ENCODE data around the gene KCNV2.
"Not testable (repeated sequence)": the region's sequence is repeated elsewhere in the genome, so short reads cannot be mapped to it uniquely, and the experiment has no call there.

KCNV2 gene

GRCh38 chr9:2717385-2717784 is at the start of gene KCNV2:
Gene KCNV2 (plus strand): TSS chr9:2717510. CDS start chr9:2717740, 230 bp downstream.
- DNase-seq: no peak

DNA sequence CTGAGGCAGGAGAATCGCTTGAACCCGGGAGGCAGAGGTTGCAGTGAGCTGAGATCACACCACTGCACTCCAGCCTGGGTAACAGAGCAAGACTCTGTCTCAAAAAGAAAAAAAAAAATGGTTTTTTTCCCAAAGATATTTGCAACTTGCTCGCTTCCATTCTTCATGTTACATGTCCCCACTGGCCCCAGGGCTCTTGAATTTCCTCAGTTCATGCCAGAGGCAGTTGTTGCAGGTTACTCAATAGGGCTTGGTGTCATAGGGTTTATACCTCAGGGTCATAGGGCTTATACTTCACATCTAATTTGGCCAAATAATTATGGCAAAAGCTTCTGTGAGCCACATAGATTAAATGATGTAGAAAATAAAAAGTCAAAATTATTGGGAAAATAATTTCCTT is 44.1 kb upstream of the KCNV2 start:
- DNase-seq: no peak

DNA sequence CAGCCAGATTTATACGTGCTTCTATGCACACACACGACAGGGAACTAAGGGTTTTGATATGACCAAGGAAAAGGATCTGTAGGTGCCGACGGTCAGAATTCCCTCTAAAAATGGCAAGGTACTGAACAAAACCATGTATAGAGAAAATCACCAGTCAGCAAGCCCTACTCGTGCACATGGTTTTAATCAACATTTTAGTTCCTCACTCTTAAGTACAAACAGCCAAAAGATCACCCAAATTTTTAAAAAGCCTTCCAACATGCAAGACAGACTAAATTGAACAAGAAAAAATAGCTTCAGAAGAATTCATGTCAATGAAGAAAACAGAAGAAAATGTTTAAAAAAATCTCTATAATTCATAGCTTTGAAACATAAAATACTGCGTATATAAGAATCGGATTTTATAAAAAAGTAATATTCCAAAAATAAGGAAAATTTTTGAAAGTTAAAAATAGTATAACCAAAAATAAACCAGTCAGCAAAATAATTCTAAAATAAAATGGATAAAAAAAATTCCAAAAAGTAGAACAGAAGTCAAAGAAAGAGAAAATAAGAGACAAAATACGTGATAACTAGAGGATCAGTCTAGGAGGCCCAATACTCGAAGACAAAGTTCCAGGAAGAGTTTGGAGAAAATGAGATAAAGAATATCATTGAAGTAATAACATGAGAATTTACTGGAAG is 43.0 kb upstream of the KCNV2 start:
- no peak for DNase-seq

DNA sequence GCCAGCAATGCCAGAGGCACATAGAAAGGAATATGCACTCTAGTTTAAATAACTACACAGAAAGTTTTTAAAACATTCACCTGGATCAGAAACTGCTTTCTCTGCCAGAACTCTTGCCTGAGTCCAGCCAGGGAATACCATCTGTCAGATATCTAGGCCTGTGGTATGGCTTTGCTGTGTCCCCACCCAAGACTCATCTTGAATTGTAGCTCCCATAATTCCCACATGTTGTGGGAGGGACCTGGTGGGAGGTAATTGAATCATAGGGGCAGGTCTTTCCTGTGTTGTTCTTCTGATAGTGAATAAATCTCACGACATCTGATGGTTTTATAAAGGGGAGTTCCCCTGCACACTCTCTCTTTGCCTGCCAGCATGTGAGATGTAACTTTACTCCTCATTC is 41.5 kb upstream of the KCNV2 start:
- no peak for DNase-seq

GRCh38 chr9:2676466-2676865 is 40.8 kb upstream of the KCNV2 start:
- DNase-seq: no peak

GRCh38 chr9:2677915-2678889 is 39.1 kb upstream of the KCNV2 start:
- no peak for DNase-seq

GRCh38 chr9:2679011-2679410 is 38.3 kb upstream of the KCNV2 start:
- no peak for DNase-seq

DNA sequence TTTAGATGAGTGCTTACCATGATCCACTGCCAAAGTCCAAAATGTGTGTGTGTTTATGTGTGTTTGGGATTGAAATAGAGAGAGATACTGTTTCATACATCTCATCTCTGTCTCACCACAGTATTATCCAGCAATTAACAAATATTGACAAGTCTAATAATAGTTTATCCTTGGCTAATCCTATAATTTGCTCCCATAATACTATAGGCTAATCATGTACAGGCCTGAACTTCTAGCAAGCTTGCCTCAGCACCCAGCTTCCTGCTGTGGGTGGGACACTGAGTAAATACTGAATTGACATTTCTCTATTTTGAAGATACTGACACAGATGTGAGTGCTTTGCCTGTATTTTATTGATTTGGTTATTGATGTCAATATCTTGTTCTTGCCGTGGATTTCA is 35.3 kb upstream of the KCNV2 start:
- no peak for DNase-seq

DNA sequence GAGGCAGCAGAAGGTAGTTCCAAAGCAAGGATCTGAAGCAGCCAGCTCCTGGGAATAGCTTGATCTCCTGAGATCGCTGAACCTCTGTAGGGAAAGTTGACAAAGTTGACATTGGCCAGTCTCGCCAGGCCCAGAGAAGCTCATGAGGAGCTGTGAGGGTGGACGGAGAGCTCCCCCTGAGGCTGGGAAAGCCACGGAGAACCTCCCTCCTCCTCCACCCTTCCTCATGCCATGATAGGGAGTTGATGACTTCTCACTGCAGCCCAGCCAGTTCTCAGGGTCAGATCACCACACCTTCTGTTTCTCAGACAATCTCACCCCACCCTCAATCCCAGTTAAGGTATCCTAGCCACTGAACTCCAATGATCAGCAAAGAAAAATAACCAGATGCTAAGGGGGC is 30.4 kb upstream of the KCNV2 start:
- DNase-seq: no peak

GRCh38 chr9:2688636-2689035 is 28.7 kb upstream of the KCNV2 start:
- no peak for DNase-seq

DNA sequence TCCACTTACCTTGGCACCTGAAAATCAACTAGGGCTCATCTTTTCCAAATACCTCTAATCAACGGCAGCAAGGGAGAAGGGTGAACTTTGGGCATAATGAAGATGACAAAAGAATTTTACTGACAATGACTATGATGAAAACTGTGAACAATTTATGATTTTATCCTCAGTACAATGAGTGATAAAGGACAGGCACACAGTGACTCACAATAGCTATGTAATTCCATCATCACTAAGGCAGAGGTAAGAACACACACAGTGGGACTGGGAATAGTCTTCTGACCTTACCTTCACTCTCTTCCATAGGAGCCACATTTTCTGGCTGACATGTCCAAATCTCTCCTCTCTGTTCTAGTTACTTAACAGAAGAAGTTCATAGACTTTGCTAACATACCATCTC is 26.1 kb upstream of the KCNV2 start:
- DNase-seq: no peak

GRCh38 chr9:2691626-2692025 is 25.7 kb upstream of the KCNV2 start:
- DNase-seq: no peak

GRCh38 chr9:2693056-2693455 is 24.3 kb upstream of the KCNV2 start:
- no peak for DNase-seq

DNA sequence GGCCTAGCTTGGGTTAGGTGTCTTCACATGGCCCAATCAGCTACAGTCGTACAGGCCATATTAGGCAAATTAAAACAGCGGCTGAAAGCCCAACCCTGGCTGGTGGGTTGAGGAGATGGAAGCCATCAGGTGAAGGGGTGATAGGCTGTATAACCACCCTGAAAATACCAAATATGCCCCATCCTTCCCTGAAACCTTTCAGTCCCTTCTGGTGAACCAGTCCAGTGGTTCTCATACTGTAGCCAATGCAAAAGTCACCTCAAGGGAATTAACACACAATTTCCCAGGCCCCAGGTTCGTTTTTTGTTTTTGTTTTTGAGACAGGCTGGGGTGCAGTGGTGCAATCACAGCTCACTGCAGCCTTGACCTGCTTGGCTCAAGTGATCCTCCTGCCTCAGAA is 19.8 kb upstream of the KCNV2 start:
- no peak for DNase-seq

GRCh38 chr9:2700398-2700797 is 16.9 kb upstream of the KCNV2 start:
- no peak for DNase-seq

DNA sequence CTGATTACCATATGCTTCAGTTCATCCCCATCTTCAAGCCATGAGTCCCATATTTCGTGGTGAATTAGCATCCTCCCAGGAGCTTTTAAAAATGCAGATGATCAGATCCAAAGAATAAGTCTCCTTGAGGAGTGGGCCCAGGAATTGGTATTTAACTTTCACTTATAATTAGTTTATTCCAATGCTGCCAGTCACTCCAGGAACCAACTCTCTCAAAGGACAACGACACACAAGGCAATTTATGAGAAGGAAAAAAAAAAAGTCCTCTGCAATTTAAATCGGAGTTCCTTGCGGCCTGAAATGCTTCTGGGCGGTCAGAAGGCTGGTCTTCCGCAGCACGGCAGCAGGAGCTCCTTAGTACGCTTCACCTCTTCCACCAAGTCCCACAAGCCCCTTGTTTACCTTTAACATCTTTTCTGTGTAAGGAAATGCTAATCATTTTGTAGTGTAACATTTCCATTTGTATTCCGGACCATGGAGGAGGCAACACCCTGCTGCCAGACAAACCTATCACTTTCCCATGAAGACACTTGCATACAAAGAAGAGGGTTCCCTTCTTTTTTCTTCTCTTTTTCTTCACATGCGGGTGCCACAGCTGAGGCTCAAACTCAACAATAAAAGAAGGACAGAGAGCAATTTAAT is 16.3 kb upstream of the KCNV2 start:
- no peak for DNase-seq

DNA sequence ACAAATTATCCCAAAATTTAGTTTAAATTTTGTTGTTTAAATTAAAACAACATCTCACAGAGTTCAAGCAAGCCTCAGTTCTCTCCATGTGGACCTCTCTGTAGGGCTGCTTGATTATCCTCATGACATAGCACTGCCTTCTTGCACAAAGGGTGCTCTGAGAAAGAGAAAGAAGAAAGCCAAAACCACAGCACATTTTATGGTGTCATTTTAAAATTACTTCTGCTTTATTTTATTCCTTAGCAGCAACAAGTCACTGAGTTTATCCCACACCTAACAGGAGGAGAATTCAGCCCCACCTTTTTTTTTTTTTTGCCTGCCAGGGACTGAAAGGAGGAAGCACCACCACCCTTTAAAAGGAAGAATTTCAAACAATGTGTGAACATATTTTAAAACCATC is 12.8 kb upstream of the KCNV2 start:
- DNase-seq: no peak

- not testable (repeated sequence) for DNase-seq
These were observed 10.1 kb upstream of the KCNV2 start for GRCh38 chr9:2707256-2707655.

- no peak for DNase-seq
These were observed 7.6 kb upstream of the KCNV2 start for GRCh38 chr9:2709645-2710101.

DNA sequence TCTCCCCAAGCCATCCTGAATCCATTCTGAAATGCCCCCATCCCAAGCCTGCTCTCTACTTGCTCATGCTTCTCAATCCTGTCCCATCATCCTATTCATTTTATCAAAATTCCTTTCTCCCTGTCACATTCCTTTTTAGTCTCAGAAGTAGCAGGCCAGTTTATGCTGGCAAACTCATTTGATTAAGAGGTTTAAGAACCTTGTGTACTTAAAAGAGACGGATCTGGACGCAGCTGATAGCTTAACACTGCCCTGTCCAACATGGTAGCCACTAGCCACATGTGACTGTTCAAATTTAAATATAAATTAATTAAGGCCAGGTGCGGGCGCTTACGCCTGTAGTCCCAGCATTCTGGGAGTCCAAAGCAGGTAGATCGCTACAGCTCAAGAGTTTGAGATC is 5.6 kb upstream of the KCNV2 start:
- no peak for DNase-seq

- DNase-seq: no peak
These were observed 839 bp downstream of the KCNV2 start for GRCh38 chr9:2718001-2718697.

- DNase-seq: no peak
These were observed 1.4 kb downstream of the KCNV2 start for GRCh38 chr9:2718698-2719033.

- no peak for DNase-seq
These were observed 2.9 kb downstream of the KCNV2 start for GRCh38 chr9:2720179-2720654.
